Suprapubic skin (tissue), 4 donors: ENCODE data around the gene ESPN. TPM values are rescaled to one million over a fixed set of nuclear protein-coding genes. Genes with fewer than 3 reads are reported as not detected.

ENCODE experiments used
- DNase-seq, 2 donors: peaks; one replicate each; pipeline ENCODE4 v3.0.0-alpha.2; 2019; ENCODE audit warnings: low spot score in 2 of 2
- H3K27ac ChIP-seq: fragments of 200-600 bp; sonication (generic); one replicate; pipeline ENCODE4 v1.5.1; 2019
- H3K27me3 ChIP-seq: fragments of 200-600 bp; sonication (generic); one replicate; pipeline ENCODE4 v1.5.1; 2019
- H3K36me3 ChIP-seq: fragments of 200-600 bp; sonication (generic); one replicate; pipeline ENCODE4 v1.5.1; 2019
- H3K4me1 ChIP-seq: fragments of 200-600 bp; sonication (generic); one replicate; pipeline ENCODE4 v1.5.1; 2019
- H3K4me3 ChIP-seq: fragments of 200-600 bp; sonication (generic); one replicate; pipeline ENCODE4 v1.5.1; 2019; ENCODE audit warnings: mild to moderate bottlenecking
- H3K9me3 ChIP-seq: fragments of 200-600 bp; sonication (generic); one replicate; pipeline ENCODE4 v1.5.1; 2019
- CTCF ChIP-seq, 2 donors: fragments of 200-600 bp in 1 of 2; fragments of 450-650 bp in 1 of 2; sonication (generic) in 1 of 2; IDR thresholded peaks; one replicate each; pipeline ENCODE4 v1.5.1; 2016 to 2019; ENCODE audit warnings: antibody characterized with exemption in 2 of 2, mild to moderate bottlenecking in 1 of 2, moderate library complexity in 1 of 2
- EP300 ChIP-seq: sonication (generic); formaldehyde crosslinking; IDR thresholded peaks from one replicate; pipeline ENCODE4 v1.6.1; 2017; ENCODE audit warnings: antibody characterized with exemption
- POLR2A ChIP-seq, 2 donors: fragments of 450-650 bp; IDR thresholded peaks; one replicate each; pipeline ENCODE4 v1.6.1; 2017; ENCODE audit warnings: antibody characterized with exemption in 2 of 2, mild to moderate bottlenecking in 2 of 2, moderate library complexity in 2 of 2
- POLR2AphosphoS5 ChIP-seq, 3 donors: sonication (generic); formaldehyde crosslinking; IDR thresholded peaks; one replicate each; pipeline ENCODE4 v1.6.1; 2017; ENCODE audit warnings: antibody characterized with exemption in 3 of 3
- WGBS: methylation state at CpG from one replicate; pipeline ENCODE4 v1.1.5; 2018; 5-methylcytosine and 5-hydroxymethylcytosine counted together
- total RNA-seq, 4 donors: library from RNA; depleted of rRNA; stranded (reverse); fragments of >200 nt; gene quantifications; one replicate each; pipeline ENCODE4 v1.1.0, GENCODE V29; 2016

Gene ESPN
- total RNA-seq, 4 donors from 2014 or later, result 37.6 to 54.4 (median 48.8) TPM

GRCh38 chr1:6384962-6385361 is 39.6 kb upstream of the ESPN start:
- DNase-seq, result no peak
- Histone ChIP-seq H3K27ac (peak overlapping the region; percentile 52), H3K4me3 (no peak overlapping the region), H3K9me3 (no peaks in the 10 kb centered on the region), H3K27me3 (no peaks in the 10 kb centered on the region), H3K36me3 (no peaks in the 10 kb centered on the region), H3K4me1 (peaks cover 18% of the 10 kb centered on the region)
- 56% methylated on average over 2 of the region's 5 CpGs for WGBS
- TF ChIP-seq EP300, result no peak
- TF ChIP-seq POLR2A (IDR thresholded peaks at IDR 0.05), result no peak
- TF ChIP-seq CTCF (IDR thresholded peaks at IDR 0.05), result no peak
- TF ChIP-seq POLR2AphosphoS5 (IDR thresholded peaks at IDR 0.05), result no peak

GRCh38 chr1:6385488-6386191 is 38.9 kb upstream of the ESPN start:
- Histone ChIP-seq H3K9me3 (no peaks in the 10 kb centered on the region), H3K27ac (peak overlapping the region; percentile 59), H3K4me3 (no peak overlapping the region), H3K4me1 (peaks cover 18% of the 10 kb centered on the region), H3K36me3 (no peaks in the 10 kb centered on the region), H3K27me3 (no peaks in the 10 kb centered on the region)
- 64% methylated on average over 9 of the region's 22 CpGs for WGBS
- no peak for DNase-seq
- TF ChIP-seq POLR2A (IDR thresholded peaks at IDR 0.05) (no peak), EP300 (no peak), CTCF (IDR thresholded peaks at IDR 0.05) (no peak), POLR2AphosphoS5 (IDR thresholded peaks at IDR 0.05) (no peak)

GRCh38 chr1:6386371-6386949 is 38.1 kb upstream of the ESPN start:
- no peaks in the 10 kb centered on the region for H3K9me3 ChIP-seq
- H3K27me3 ChIP-seq, result no peaks in the 10 kb centered on the region
- 68% methylated on average over 10 of the region's 10 CpGs for WGBS
- no peak overlapping the region for H3K4me3 ChIP-seq
- TF ChIP-seq EP300, result no peak
- TF ChIP-seq POLR2A (IDR thresholded peaks at IDR 0.05), result no peak
- TF ChIP-seq CTCF (IDR thresholded peaks at IDR 0.05), result no peak
- TF ChIP-seq POLR2AphosphoS5 (IDR thresholded peaks at IDR 0.05), result no peak
- no peak for DNase-seq
- peaks cover 18% of the 10 kb centered on the region for H3K4me1 ChIP-seq
- peak overlapping the region; percentile 59 for H3K27ac ChIP-seq
- H3K36me3 ChIP-seq, result no peaks in the 10 kb centered on the region

GRCh38 chr1:6389971-6390370 is 34.6 kb upstream of the ESPN start:
- no peaks in the 10 kb centered on the region for H3K36me3 ChIP-seq
- no peak for DNase-seq
- no peak overlapping the region for H3K27ac ChIP-seq
- H3K4me3 ChIP-seq, result no peak overlapping the region
- 95% methylated on average over 9 of the region's 9 CpGs for WGBS
- H3K27me3 ChIP-seq, result no peaks in the 10 kb centered on the region
- TF ChIP-seq CTCF (IDR thresholded peaks at IDR 0.05) (no peak), POLR2A (IDR thresholded peaks at IDR 0.05) (no peak)
- H3K9me3 ChIP-seq, result no peaks in the 10 kb centered on the region
- peaks cover 36% of the 10 kb centered on the region for H3K4me1 ChIP-seq

- Histone ChIP-seq H3K4me1 (peaks cover 20% of the 10 kb centered on the region), H3K9me3 (no peaks in the 10 kb centered on the region), H3K36me3 (no peaks in the 10 kb centered on the region), H3K27ac (no peak overlapping the region), H3K27me3 (no peaks in the 10 kb centered on the region), H3K4me3 (peak overlapping the region; percentile 72)
- 45% methylated on average over 12 of the region's 16 CpGs for WGBS
- TF ChIP-seq POLR2A (IDR thresholded peaks at IDR 0.05), result no peak
- TF ChIP-seq POLR2AphosphoS5 (IDR thresholded peaks at IDR 0.05), result no peak
- no peak for TF ChIP-seq EP300
- no peak for TF ChIP-seq CTCF (IDR thresholded peaks at IDR 0.05)
- no peak for DNase-seq
Measured at GRCh38 chr1:6391951-6392808, 32.4 kb upstream of the ESPN start.
